A549 (cell line): ENCODE measurements around the gene SYTL1.

Experiments used
- CBX2 ChIP-seq: fragments of 200-600 bp; sonication (generic); IDR thresholded peaks from 2 replicates; pipeline ENCODE4 v1.6.1; 2016; ENCODE audit warnings: low read depth, mild to moderate bottlenecking, borderline replicate concordance
- JUN ChIP-seq, 2 experiments: fragments of >200 bp; sonication (Bioruptor Twin); formaldehyde crosslinking; IDR thresholded peaks; 2 replicates in 1 of 2; 3 replicates in 1 of 2; pipeline ENCODE4 v1.6.1; 2016 to 2017
- POLR2A ChIP-seq: IDR thresholded peaks from 2 replicates; pipeline ENCODE4 v1.6.1; 2012; ENCODE audit warnings: mild to moderate bottlenecking, low read length
- TF ChIP-seq, protein P1 (sequence below): fragments of >200 bp; sonication (Bioruptor Twin); formaldehyde crosslinking; IDR thresholded peaks from 3 replicates; pipeline ENCODE4 v1.5.1; 2016
- TF ChIP-seq, protein P2 (sequence below): fragments of 450-650 bp; IDR thresholded peaks from 2 replicates; pipeline ENCODE4 v1.6.1; 2014; ENCODE audit warnings: antibody characterized with exemption
- TF ChIP-seq, protein P3 (sequence below): fragments of 200-600 bp; sonication (generic); IDR thresholded peaks from 2 replicates; pipeline ENCODE4 v1.6.1; 2016; ENCODE audit warnings: antibody characterized with exemption, mild to moderate bottlenecking, moderate library complexity

DNA sequence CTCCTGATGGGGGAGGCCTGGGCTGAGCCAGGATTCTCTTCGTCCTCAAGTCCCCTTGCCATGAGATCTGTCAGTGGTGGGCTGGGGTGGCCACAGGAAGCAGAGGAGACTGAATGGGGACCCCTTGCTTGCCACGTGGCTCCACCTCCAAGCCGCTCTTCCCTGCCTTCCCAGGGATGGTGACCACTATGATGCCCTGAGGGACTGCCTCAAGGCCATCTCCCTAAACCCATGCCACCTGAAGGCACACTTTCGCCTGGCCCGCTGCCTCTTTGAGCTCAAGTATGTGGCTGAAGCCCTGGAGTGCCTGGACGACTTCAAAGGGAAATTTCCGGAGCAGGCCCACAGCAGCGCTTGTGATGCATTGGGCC is 40.8 kb upstream of the SYTL1 start:
- TF ChIP-seq, protein P1, sequence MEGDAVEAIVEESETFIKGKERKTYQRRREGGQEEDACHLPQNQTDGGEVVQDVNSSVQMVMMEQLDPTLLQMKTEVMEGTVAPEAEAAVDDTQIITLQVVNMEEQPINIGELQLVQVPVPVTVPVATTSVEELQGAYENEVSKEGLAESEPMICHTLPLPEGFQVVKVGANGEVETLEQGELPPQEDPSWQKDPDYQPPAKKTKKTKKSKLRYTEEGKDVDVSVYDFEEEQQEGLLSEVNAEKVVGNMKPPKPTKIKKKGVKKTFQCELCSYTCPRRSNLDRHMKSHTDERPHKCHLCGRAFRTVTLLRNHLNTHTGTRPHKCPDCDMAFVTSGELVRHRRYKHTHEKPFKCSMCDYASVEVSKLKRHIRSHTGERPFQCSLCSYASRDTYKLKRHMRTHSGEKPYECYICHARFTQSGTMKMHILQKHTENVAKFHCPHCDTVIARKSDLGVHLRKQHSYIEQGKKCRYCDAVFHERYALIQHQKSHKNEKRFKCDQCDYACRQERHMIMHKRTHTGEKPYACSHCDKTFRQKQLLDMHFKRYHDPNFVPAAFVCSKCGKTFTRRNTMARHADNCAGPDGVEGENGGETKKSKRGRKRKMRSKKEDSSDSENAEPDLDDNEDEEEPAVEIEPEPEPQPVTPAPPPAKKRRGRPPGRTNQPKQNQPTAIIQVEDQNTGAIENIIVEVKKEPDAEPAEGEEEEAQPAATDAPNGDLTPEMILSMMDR, result no peak
- TF ChIP-seq JUN (IDR thresholded peaks at IDR 0.05) (no peak), POLR2A (no peak), CBX2 (no peak)
- TF ChIP-seq, protein P2, sequence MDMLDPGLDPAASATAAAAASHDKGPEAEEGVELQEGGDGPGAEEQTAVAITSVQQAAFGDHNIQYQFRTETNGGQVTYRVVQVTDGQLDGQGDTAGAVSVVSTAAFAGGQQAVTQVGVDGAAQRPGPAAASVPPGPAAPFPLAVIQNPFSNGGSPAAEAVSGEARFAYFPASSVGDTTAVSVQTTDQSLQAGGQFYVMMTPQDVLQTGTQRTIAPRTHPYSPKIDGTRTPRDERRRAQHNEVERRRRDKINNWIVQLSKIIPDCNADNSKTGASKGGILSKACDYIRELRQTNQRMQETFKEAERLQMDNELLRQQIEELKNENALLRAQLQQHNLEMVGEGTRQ, result no peak
- TF ChIP-seq, protein P3, sequence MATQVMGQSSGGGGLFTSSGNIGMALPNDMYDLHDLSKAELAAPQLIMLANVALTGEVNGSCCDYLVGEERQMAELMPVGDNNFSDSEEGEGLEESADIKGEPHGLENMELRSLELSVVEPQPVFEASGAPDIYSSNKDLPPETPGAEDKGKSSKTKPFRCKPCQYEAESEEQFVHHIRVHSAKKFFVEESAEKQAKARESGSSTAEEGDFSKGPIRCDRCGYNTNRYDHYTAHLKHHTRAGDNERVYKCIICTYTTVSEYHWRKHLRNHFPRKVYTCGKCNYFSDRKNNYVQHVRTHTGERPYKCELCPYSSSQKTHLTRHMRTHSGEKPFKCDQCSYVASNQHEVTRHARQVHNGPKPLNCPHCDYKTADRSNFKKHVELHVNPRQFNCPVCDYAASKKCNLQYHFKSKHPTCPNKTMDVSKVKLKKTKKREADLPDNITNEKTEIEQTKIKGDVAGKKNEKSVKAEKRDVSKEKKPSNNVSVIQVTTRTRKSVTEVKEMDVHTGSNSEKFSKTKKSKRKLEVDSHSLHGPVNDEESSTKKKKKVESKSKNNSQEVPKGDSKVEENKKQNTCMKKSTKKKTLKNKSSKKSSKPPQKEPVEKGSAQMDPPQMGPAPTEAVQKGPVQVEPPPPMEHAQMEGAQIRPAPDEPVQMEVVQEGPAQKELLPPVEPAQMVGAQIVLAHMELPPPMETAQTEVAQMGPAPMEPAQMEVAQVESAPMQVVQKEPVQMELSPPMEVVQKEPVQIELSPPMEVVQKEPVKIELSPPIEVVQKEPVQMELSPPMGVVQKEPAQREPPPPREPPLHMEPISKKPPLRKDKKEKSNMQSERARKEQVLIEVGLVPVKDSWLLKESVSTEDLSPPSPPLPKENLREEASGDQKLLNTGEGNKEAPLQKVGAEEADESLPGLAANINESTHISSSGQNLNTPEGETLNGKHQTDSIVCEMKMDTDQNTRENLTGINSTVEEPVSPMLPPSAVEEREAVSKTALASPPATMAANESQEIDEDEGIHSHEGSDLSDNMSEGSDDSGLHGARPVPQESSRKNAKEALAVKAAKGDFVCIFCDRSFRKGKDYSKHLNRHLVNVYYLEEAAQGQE, result no peak
